GM18520 (cell line): Measurements from ENCODE around the gene LHFPL6.

Experiments
- ATAC-seq: cut with Tn5 transposase; IDR thresholded peaks from one replicate; pipeline ENCODE4 v1.9.1; 2021; ENCODE audit not compliant: unreplicated experiment

The LHFPL6 gene

GRCh38 chr13:39397226-39397895 lies 205.6 kb downstream of the LHFPL6 start:
- ATAC-seq = no peak

GRCh38 chr13:39394796-39395678 lies 208.0 kb downstream of the LHFPL6 start:
- ATAC-seq = no peak

DNA sequence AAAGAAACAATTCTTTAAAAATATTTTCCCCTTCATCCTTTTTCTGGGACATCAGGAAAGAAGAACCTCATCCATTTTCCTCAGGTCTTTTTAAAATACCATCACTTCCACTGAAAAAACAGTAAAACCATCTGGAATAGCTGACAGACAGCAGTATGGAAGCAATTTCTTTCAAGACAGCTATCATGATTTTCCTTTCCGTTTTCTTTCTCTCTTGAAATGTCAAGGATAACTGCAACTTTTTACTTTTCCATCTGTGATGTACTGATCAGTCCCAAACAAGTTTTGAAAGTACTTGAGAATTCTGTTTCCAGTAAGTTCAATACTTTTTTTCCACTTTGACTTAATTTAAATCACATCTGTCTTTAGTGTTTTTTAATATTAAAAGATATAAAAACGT lies 211.2 kb downstream of the LHFPL6 start:
- ATAC-seq = no peak

- no peak for ATAC-seq
These were observed 214.0 kb downstream of the LHFPL6 start for GRCh38 chr13:39389013-39389412.

DNA sequence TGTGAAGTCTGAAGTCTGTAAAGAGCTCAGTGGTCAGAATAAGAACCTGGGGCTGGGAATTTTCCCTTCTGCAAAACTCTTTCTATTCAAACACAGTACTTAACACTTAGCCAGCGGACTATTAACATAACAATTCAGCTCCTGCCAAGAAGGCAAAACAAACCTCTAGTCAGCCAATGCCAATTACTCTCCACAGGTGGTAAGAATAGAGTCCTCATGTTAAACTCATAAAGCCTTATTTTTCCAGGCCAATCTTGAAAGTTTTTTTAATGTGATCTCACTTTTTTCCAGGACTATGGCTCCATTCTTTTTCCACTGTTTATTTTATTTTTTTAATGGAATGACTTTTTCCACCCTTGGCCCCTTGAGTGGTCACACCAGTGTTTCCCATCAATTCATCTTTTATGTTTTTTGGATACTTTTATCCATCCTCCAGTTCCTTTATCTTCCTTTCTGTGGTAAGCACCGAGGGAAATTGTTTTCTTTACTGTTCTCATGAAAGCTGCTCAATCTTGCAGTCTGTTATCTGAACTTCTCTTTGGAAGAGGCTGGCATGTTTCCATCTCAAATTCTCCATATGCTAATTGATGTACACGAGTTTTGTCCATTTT lies 217.3 kb downstream of the LHFPL6 start:
- no peak for ATAC-seq

DNA sequence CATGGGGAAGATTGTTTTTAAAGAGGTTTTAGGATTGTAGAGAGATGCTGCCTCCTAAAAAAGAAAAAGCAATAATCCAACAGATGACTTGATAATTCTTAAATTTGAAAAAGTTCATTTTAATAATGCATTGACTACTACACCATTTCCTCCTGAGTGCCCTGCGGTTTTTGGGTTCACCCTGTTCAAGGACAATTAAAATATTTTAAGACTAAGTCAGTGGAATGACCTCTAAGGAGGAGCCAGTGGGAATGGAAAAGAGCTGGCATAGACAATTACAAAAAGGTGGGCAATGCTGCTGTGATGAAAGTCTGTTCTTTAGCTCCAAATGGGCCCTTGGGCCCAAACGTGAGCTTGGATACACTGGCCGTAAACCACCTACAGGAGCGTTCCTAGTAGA lies 217.8 kb downstream of the LHFPL6 start:
- ATAC-seq = no peak

- no peak for ATAC-seq
These were observed 221.5 kb downstream of the LHFPL6 start for GRCh38 chr13:39381456-39381855.

GRCh38 chr13:39379667-39380655 lies 223.0 kb downstream of the LHFPL6 start:
- no peak for ATAC-seq

DNA sequence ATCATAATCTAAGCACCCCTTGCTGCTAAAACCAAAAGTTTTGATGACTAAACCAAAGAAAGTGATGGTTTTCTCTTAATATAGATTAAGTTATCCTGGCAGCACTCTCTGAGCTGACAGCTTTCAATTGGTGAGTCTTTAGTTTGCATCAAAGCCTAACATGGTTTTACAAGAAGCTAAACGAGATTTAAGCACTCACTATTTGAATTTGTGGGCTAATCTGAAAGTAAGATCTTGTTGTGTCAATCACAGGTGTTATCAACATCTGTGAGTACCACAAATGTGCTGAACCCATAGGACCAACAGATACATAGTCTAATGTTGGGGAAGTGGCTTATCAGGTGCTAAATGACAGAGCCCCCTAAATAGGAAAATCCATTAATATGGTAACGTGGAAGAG lies 223.9 kb downstream of the LHFPL6 start:
- peak; percentile 97 for ATAC-seq

GRCh38 chr13:39378306-39378705 lies 224.7 kb downstream of the LHFPL6 start:
- no peak for ATAC-seq

DNA sequence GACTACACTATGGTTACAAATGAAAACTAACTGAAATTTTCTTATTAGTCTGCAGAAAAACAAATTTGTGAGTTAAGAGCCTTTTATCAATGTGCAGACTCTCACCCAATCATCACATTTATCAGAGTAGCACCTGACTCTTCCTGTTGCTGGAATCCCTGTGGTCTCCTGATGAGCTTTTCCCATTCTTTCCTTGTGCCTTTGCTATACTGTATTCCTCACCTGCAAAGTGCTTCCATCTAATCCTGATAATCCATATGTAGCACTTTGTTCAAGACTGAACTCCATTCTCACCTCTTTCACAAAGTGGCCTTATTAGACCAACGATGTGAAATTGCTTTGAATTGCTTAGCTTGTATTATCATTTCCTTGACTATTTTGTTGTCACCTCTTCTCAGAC lies 225.3 kb downstream of the LHFPL6 start:
- no peak for ATAC-seq

DNA sequence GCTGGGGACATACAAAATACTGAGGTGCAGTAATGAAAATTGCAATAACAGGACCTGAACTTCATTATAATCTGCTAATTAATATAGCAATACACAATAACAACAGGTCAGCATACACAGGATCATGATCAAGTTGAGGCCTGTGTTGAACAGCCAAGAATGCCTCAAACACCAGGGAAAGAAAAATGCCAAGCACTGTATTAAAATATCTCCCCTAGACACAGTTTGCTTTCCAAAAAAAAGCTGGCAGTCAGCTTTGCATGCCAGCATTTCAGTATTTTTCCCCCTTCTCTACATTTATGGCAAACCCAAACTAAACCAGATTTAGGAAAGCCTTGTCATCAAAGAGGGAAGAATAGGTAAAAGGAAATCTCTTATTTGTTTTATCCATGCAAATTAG lies 226.9 kb downstream of the LHFPL6 start:
- ATAC-seq = no peak

DNA sequence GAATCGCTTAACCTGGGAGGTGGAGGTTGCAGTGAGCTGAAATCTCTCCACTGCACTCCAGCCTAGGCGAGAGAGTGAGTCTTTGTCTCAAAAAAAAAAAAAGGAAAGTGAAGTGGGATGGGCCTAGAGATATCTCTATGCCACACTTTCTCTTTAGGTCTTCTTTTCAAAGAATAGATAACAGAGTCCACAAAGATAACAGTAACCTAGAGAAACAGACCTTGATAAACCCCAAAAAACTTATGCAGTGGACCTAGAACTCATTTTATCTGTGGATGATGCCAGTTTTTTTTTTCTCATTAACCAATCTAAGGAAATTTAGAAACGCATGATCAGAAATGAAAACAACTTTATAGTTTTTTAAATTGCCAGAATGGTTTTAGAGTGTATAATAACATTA lies 227.4 kb downstream of the LHFPL6 start:
- ATAC-seq = no peak

DNA sequence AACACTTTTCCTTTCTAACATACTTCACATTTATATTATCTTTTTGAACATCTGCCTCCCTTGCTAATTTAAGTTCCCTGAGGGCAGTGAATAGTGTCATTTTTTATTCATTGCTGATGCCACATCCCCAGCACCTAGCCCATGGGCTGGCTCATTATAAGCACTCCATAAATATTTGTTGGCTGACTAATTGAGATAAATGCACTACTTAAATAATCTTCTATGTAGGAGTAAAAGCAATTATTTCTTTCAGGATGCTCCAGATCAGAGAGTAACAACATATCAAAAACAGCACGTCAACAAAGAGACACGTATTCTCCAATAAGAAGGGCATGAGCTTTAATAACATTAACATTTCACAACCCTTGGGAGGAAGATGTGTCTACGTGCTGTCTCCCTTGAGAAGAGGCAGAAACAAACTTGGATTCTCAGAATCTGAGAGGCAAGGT lies 228.2 kb downstream of the LHFPL6 start:
- ATAC-seq = no peak

DNA sequence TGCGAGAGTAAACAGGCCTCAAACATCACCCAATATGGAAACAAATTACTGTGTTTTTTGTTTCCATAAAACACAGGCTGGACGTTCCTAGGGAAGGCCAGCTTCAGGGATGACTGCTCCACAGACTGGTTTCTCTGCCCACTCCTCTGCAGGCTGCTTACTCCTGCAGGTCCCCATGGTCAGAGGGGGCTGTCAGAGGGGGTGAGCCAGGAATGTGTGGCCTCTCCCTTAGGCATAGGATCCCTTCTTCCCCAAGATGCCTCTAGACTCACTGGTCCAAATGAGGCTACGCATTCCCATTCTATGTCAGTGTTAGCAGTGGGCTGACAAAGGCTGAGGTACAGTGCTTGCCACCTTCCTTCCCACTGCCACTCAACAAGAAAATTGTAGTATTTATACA lies 229.8 kb downstream of the LHFPL6 start:
- ATAC-seq = no peak

GRCh38 chr13:39371706-39372105 lies 231.3 kb downstream of the LHFPL6 start:
- no peak for ATAC-seq

DNA sequence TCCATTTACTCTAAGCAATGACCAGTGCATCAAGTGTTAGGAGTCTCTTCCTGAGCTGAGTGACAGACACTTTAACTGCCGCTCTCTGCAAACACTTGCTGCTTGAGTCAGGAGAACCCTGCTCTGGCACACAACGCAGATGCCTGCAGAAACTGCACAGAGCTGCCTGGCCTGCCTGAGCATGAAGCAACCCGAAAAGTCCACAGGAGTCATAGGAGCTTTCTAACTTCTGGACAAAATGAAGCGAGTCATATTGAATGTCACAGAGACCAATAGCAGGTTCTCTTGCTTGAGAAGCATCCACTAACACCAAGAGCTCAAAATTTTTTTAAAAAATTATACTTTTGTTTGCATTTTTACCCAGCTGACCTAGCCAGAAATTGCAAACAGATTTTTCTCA lies 232.4 kb downstream of the LHFPL6 start:
- no peak for ATAC-seq

GRCh38 chr13:39370048-39370447 lies 232.9 kb downstream of the LHFPL6 start:
- no peak for ATAC-seq

DNA sequence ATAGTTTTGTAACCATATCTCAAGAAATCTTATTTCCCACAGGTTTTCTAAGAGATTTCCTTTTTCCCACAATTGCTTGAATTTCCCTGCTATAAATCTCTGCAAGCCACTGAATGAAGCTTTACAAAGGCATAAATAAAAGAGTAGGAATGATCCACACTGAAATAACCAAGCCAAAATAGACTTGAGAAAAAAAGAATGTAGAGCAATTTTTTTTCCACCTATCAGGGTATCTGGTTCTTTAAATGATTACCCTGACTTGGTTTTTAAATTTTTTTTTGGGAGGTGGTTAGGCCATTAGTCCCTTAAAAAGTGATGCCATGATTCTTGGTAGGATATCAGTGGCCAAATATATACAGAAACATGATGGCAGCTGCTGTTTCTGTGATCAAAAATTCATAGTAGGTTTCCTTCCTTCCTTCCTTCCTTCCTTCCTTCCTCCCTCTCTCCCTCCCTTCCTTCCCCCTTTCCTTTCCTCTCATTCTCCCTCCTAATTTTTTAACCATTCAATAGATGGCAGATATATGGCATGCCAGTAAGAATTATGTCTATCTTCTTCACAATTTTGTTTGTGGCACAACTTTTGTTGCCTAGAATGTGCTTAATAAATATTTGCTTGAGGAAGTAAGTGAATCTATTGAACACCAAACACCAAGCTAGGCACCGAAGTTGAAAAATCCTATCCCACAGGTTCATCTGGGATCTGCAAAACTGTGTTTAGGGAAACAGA lies 233.7 kb downstream of the LHFPL6 start:
- no peak for ATAC-seq

- no peak for ATAC-seq
These were observed 237.1 kb downstream of the LHFPL6 start for GRCh38 chr13:39365879-39366278.
